Measurements from ENCODE around the gene FSD1L.

- no peak for TF ChIP-seq CTCF (IDR thresholded peaks at IDR 0.05)
- TF ChIP-seq POLR2A (IDR thresholded peaks at IDR 0.05) = no peak
Observed at GRCh38 chr9:105541838-105542237, 94.0 kb downstream of the FSD1L start.
